ENCODE measurements around the gene PRR35.

Gene PRR35

DNA sequence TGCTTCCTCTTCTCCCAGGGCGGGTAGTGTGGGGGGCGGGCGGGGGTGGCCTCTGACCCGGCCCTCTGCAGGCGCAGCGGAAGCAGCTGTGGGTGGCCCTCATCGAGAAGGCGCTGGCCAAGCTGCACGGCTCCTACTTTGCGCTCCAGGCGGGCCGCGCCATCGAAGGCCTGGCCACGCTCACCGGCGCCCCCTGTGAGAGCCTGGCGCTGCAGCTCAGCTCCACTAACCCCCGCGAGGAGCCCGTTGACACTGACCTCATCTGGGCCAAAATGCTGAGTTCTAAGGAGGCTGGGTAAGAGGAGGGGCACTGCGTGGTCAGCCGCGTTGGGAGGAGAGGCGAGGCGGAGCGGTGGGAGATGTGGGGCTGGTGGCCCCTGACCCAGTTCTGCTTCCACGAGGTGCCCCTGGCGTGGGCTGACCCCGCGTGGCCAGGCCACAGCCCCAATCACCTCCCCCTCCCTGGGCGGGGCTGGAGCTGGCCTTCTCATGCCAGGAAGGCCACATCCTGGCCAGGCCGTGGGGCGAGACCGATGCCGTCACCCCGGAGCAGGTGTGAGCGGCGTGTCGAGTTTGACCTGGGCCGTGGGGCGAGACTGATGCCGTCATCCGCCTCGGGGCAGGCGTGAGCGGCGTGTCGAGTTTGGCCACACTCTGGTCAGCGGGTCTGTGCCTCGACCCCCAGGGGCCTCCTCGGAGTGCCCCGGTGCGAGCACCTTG is 10.5 kb upstream of the PRR35 start:
- DNase-seq = no peak

DNA sequence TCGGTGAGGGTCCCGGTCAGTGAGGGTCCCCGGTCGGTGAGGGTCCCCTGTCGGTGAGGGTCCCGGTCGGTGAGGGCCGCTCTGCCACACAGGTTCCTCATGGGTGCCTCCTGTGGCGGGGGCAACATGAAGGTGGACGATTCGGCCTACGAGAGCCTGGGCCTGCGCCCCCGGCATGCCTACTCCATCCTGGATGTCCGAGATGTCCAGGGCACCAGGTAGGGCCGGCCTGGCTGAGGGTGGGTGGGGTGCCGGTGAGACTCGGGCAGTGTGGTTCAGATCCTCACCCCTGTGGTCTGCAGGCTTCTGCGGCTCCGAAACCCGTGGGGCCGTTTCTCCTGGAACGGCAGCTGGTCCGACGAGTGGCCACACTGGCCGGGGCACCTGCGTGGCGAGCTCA is 9.0 kb upstream of the PRR35 start:
- DNase-seq = no peak

GRCh38 chr16:552171-552570 is 8.0 kb upstream of the PRR35 start:
- no peak for DNase-seq

DNA sequence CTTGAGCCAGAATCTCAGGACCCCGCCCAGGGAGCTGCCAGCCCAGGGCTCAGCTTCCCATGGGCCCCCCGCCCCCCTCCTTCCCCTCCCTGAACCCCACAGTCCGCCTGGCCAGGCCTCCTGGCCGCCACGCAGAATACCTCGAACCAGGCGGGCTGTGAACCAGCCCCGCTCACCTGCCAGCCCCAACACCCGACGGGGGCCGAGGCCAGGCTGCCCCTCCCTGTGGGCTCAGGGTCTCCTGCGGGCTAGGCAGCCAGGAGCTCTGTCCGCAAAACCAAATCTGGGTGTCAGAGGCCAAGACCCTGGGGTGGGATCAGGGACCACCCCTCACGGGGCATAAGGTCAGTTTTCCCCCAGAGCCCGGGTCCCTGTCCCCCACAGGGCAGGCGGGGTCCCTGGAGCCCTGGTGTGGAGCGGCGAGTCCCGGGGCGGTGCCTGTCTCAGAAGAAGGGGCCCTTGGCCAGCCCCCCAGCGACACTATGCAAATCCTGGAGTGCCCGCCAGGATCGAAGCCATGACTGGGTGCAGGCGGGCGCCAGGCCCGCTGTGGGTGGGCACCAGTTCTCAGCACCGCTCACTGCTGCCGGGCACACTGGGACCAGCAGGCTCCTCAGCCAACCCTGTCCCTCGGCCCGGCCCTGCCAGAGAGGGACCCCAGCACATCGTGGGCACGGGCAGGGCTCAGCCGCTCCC is 6.4 kb upstream of the PRR35 start:
- no peak for DNase-seq

DNA sequence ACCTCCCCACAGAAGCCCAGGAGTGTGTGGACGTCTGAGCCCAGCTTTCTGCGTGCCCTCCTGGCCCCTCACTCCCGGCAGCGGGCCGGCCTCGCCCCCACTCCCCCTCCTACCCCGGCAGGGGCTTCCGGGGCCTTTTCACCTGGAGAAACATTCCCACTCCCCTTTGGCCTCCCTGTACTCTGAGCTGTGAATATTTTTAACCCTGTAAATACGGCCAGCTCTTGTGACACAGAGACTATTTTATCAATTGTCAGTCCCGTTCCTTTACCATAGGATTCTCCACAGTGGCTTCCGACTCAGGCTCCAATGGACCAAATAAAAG is 5.9 kb upstream of the PRR35 start:
- no peak for DNase-seq

DNA sequence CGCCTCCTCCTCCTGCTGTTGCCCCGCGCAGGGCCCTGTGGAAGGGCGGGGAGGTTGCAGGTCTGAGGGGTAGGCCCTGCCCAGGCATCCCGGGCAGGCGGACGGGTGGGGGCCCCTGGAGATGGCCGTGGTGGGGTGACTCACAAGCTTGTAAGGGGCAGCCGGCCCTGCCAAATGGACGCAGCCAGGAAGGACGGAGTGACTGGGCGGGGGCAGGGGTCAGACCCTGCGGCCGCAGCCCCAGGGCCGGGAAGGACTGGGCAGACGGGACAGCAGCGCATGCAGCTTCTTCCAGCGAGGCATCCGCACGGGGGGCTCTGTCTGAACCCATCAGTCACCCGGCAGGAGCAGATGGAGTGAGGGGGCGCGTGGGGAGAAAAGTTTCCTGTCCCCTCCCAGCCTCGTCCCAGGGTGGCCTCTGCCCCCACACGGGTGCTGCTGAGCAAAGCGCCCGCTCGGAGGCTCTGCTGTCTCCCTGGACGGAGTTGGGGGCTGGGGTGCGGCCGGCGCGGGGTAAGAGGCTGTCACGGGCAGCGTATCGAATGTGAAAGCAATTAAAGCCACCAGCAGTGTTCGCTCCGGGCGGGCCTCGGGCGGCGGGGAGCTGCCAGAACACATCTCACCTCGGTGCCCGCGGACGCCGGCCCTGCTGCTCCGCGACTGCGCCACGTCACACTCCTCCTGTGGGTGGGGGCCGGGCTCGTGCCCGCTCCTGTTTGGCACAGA is 5.4 kb upstream of the PRR35 start:
- no peak for DNase-seq

GRCh38 chr16:555528-556473 is 4.4 kb upstream of the PRR35 start:
- no peak for DNase-seq

DNA sequence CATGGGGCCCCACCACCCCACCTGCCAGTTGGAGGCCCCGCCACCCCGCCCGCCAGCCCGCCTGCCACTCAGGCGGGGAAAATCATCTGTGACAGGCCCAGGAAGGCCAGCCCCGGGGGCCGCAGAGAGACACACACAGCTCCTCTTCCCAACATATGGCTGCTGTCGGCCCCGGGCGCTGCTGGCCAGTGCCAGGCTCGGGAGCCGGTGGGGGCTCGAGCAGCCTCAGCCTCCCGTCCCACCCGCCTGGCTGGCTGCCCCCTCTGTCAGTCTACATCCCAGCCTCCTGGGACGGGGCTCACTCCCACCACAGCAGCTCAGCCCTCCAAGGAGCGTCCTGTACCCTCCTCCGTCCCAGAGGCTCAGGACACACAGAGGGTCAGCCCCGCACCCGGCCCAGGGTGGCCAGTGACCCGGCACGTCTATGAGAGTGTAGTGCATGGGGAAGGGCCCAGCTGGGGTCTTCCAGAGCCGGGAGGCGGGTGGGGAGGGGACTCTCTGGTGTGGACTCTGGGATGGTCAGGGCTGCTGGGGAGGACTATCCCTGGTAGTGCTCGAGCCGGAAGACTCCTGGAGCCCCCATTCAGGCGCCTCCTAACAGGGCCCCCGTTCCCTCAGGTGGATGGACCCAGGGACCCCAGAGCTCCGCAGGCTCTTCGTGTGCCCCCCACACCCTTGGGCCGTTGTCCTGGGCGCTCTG is 3.6 kb upstream of the PRR35 start:
- no peak for DNase-seq

DNA sequence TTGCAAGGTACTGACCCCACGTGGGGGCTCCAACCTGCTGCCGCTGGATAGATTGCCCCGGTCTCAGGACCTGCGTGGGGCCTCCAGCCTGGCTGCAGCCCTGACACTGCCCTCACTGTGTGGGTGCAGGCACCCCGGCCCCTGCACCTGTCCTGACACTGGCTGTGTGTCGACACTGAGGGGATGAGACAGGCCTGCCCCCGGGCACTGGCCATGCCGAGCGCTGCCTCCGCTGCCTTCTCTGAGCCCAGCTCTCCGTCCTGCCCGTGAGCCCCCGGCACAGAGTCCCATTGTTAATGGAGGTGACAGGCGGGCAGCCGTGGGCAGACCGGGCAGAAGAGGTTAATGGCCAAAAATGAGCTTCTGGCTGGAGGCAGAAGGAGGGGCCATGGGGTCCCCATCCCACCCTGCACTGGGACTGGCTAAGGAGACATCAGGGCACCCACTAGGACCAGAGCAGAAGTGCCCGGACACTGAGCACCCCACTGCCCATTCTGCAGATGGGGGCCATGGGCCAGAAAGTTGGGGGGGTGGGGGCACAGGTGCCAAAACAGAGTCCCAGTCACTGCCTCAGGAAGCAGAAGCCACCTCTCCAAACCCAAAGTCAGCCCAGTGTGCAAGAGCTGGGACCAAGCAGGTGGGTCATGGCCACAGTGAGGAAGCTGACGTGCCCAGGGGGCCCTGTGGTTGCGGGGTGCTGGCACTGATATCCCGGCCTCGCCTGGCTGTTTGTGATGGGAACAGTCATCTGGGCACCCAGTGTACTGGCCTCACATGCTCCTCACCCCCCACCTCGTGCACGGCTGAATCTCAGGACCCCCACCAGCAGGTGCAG is 2.5 kb upstream of the PRR35 start:
- DNase-seq = no peak

DNA sequence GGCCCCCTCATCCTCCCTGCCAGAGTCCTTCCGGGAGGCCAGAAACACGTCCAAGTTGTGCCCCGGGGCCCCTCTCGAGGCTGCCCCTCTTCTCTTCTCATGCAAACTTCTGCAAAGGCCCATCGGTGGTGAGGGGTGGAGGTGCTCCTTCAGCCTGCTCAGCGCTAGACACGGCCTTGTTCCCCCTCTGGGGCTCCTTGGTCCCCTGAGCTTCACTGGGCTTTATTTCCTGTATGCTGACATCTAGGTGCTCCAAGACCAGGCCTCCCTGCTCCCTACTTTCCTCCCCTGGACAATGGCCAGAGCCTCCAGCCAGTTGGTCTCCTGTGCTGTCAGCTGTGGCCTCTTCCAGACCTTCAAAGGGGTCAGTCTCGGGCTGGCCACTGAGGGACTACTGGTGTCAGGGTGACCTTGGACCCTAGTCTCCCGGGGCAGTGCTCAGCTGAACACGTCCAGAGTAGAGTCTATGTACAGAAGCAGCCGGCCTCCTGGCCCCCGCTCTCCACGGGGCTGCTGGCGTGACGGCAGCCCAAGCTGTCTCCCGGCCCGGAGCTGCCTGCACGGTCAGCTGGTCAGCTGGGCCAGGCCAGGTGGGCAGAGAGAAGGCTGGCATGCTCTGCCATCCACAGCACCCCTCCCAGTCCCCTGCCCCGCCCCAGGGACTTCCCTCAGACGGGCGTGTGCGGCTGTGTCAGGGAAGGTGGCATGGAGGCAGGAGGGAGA is 1.7 kb upstream of the PRR35 start:
- DNase-seq = no peak

DNA sequence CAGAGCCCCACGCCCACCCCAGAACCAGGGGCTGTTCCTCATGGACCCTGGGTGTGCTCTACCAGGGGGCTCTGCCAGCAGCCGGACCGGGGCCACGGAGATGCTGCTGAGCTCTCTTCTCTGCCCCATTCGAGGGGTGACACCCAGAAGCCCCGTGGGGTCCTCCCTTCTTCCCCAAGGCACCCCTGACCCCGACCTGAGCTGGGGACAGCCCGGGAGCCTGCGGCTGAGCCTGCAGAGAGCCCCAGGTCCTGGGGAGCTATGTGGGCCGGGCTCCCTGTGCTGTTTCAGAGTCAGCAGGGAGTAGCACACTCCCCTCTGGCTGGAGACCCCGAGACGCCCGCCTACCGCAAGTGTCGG is 1.2 kb upstream of the PRR35 start:
- no peak for DNase-seq

GRCh38 chr16:559411-560203 is 587 bp upstream of the PRR35 start:
- no peak for DNase-seq

- no peak for DNase-seq
Observed at GRCh38 chr16:560701-561412, 663 bp downstream of the PRR35 start.

DNA sequence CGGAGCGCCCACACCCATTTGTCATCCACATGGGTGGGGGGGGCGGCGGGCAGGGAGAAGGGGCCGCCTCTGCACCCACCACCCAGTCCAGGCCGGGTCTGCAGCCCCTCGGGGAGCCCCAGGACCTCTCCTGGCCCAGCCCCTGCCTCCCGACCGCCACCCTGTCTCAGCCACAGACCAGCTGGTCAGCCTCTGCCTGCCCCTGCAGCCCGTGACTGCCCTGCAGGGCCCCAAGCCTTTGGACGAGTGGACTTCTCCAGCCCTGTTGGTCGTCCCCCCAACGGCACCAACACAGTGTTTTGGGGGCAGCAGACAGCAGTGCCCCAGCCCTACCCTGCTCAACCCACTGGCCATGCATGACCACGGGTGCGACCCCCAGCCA is 1.2 kb downstream of the PRR35 start:
- DNase-seq = no peak

- DNase-seq = no peak
Observed at GRCh38 chr16:561957-562938, 2.1 kb downstream of the PRR35 start.

DNA sequence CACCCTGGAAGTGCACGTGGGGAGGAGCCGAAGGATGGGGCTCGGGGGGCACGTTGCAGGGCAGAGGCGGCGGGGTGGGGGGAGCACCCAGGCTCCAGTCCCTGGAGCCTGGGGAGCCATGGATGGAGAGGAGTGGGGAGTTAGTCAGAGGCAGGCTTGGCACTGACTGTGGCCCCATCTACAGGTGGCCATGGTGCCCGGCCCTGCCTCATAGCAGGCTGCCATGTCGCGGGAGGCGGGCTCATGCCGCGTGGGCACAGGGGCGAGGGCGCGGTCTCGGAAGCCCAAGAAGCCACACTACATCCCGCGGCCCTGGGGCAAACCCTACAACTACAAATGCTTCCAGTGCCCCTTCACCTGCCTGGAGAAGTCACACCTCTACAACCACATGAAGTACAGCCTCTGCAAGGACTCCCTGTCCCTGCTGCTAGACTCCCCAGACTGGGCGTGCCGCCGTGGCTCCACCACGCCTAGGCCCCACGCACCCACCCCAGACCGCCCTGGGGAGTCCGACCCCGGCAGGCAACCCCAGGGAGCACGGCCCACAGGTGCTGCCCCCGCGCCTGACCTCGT is 3.0 kb downstream of the PRR35 start:
- no peak for DNase-seq

DNA sequence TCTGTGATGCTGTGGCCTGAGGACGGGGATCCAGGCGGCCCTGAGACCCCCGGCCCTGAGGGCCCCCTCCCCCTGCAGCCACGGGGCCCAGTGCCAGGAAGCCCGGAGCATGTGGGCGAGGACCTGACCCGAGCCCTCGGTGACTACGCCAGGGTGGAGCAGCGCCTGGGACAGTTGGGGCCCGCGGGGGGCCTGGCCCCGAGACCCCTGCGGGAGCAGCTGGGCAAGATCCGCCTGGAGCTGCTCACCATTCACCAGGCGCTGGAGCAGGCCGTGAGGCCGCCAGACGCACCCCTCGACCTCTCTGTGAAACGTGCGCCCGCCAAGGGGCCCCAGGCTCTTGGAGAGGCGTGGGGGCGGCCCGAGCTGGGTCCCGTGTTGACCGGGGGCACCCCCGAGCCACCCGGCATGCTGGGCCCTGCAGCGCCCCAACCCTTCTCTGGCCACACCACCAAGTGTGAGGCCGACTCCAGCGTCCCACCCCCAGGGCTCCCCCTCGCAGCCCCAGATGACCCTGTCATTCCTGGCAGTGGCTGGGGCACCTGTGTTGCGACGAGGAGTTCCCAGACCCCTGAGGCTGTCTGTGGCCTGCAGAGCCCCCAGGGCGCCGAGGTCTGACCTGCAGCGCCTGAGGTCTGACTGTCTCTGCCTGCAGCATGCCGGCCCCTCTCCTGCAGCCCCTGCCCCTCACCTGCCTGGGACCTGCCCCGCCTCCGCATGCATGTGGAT is 4.7 kb downstream of the PRR35 start:
- DNase-seq = no peak

Measured in activated gamma-delta T cell treated with Interleukin-2 at 50 U/mL for 16 hours (primary cell).